ENCODE data around the gene SCAMP5. TPM values are rescaled to one million over a fixed set of nuclear protein-coding genes. Genes with fewer than 3 reads are reported as not detected.

SCAMP5 gene
- total RNA-seq, 1 experiment from 2014 or later: 6.2 TPM

DNA sequence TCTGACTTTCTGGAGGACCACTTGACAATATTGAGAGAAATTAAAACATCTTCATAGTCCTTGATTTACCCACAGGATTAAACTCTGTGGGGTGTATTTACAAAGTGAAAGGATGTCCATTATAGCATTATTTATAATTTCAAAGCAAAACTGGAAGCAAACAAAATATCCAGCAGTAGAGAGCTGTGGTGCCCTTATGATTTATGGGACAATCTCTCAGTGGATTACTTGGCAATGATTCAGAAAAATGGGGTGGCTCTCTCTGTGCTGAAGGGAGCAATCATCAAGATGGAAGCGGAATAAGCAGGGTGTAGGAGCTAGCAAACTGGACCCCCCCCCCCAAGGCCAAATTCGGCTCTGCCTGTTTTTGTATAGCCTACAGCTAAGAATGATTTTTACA is 37.0 kb downstream of the SCAMP5 start:
- ATAC-seq: no peak
- ChIA-PET POLR2A (no interaction called here), RAD21 (ENCODE audit: low non-redundant PET in 1 of 2, low total read pairs in 2 of 2, uncharacterized antibody in 2 of 2, unreplicated experiment in 2 of 2) (no interaction called here), CTCF (interaction anchor here (1.2 kb wide), 1 partner anchor 169 kb away, joined by 3 read pairs; the partner anchor contains the start of gene C15orf39)
- H3K9me2 ChIP-seq (ENCODE audit: insufficient read depth): no peaks in the 10 kb centered on the region
- peaks cover 2 to 15% of the 10 kb centered on the region in 2 experiments; a peak in 2 of 4 replicates for H3K36me3 ChIP-seq (ENCODE audit: control insufficient read depth in 1 of 2, insufficient read depth in 2 of 2, low read length in 2 of 2)
- no peak for DNase-seq (ENCODE audit: low read depth, low spot score)
- H3K4me1 ChIP-seq (ENCODE audit: control insufficient read depth in 1 of 2, insufficient read depth in 2 of 2, low read length in 2 of 2): peaks cover 34 to 43% of the 10 kb centered on the region in 2 experiments
- no peaks in the 10 kb centered on the region for H4K20me1 ChIP-seq (ENCODE audit: insufficient read depth)
- H3K79me2 ChIP-seq (ENCODE audit: insufficient read depth, low read length): peaks cover 23% of the 10 kb centered on the region
- H3K4me2 ChIP-seq (ENCODE audit: low read length): no peak overlapping the region
- TF ChIP-seq, protein P1, sequence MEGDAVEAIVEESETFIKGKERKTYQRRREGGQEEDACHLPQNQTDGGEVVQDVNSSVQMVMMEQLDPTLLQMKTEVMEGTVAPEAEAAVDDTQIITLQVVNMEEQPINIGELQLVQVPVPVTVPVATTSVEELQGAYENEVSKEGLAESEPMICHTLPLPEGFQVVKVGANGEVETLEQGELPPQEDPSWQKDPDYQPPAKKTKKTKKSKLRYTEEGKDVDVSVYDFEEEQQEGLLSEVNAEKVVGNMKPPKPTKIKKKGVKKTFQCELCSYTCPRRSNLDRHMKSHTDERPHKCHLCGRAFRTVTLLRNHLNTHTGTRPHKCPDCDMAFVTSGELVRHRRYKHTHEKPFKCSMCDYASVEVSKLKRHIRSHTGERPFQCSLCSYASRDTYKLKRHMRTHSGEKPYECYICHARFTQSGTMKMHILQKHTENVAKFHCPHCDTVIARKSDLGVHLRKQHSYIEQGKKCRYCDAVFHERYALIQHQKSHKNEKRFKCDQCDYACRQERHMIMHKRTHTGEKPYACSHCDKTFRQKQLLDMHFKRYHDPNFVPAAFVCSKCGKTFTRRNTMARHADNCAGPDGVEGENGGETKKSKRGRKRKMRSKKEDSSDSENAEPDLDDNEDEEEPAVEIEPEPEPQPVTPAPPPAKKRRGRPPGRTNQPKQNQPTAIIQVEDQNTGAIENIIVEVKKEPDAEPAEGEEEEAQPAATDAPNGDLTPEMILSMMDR (IDR thresholded peaks at IDR 0.05 in 2 of 3, conservative IDR thresholded peaks at IDR 0.05 in 1 of 3; ENCODE audit: borderline replicate concordance in 1 of 3, insufficient read depth in 1 of 3, low read depth in 2 of 3, low read length in 2 of 3): no peak
- TF ChIP-seq POLR2AphosphoS5 (IDR thresholded peaks at IDR 0.05; ENCODE audit: low read depth, low read length) (no peak), EZH2 (IDR thresholded peaks at IDR 0.05) (no peak), TCF7L2 (IDR thresholded peaks at IDR 0.05; ENCODE audit: borderline replicate concordance, extremely low read depth, insufficient read depth, insufficient read length) (no peak), RAD21 (IDR thresholded peaks at IDR 0.05; ENCODE audit: low read depth) (no peak), ZFX (IDR thresholded peaks at IDR 0.05) (no peak), JUND (IDR thresholded peaks at IDR 0.05) (no peak), EGR1 (IDR thresholded peaks at IDR 0.05; ENCODE audit: low read depth) (no peak), ZBTB33 (IDR thresholded peaks at IDR 0.05; ENCODE audit: extremely low read depth, insufficient replicate concordance, low read length) (no peak), SIN3A (IDR thresholded peaks at IDR 0.05; ENCODE audit: low read depth) (no peak), SRF (IDR thresholded peaks at IDR 0.05; ENCODE audit: low read depth) (no peak), FOSL1 (IDR thresholded peaks at IDR 0.05; ENCODE audit: low read depth) (no peak), MAX (IDR thresholded peaks at IDR 0.05) (no peak), EZH2phosphoT487 (IDR thresholded peaks at IDR 0.05; ENCODE audit: borderline replicate concordance) (no peak), YY1 (IDR thresholded peaks at IDR 0.05; ENCODE audit: extremely low read depth, insufficient replicate concordance, low read depth, low read length) (no peak), ZNF274 (IDR thresholded peaks at IDR 0.05; ENCODE audit: low read depth, low read length) (no peak), CEBPB (IDR thresholded peaks at IDR 0.05; ENCODE audit: low read depth) (no peak), POLR2A (IDR thresholded peaks at IDR 0.05; ENCODE audit: borderline replicate concordance, extremely low read depth, insufficient read depth, insufficient read length) (no peak), CBX3 (IDR thresholded peaks at IDR 0.05; ENCODE audit: low read depth) (no peak)
- TF ChIP-seq, protein P2, sequence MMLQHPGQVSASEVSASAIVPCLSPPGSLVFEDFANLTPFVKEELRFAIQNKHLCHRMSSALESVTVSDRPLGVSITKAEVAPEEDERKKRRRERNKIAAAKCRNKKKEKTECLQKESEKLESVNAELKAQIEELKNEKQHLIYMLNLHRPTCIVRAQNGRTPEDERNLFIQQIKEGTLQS (IDR thresholded peaks at IDR 0.05): no peak
- no peak overlapping the region for H3K27ac ChIP-seq (ENCODE audit: low read depth, low read length)
- no peaks in the 10 kb centered on the region for H3K9me3 ChIP-seq (ENCODE audit: control insufficient read depth in 1 of 2, insufficient read depth in 1 of 2, low read depth in 1 of 2, low read length in 2 of 2)
- intact Hi-C loops (cut with micrococcal nuclease): no loop called here
- no peak overlapping the region for H2AFZ ChIP-seq (ENCODE audit: low read depth, low read length, poor library complexity, severe bottlenecking)
- H3K4me3 ChIP-seq (replicated peaks in 1 of 2; ENCODE audit: low read depth in 1 of 2, low read length in 2 of 2): no peak overlapping the region
- no TSS peak for BruUV-seq (replicated peaks)
- no peak overlapping the region for H3K9ac ChIP-seq (ENCODE audit: low read length)
- no peaks in the 10 kb centered on the region for H3K27me3 ChIP-seq (ENCODE audit: insufficient read depth, low read length)
